Thyroid gland (tissue), 4 donors: ENCODE data around the gene PHTF1.

ENCODE experiments used
- CTCF ChIP-seq, 6 experiments: fragments of 200-600 bp in 3 of 6; fragments of 450-650 bp in 3 of 6; sonication (generic) in 3 of 6; IDR thresholded peaks; one replicate each; pipeline ENCODE4 v1.5.1; 2016 to 2019; ENCODE audit warnings: antibody characterized with exemption in 6 of 6, mild to moderate bottlenecking in 2 of 6, inconsistent platforms in 1 of 6, moderate library complexity in 1 of 6
- POLR2A ChIP-seq, 2 donors: fragments of 450-650 bp; IDR thresholded peaks; one replicate each; pipeline ENCODE4 v1.6.1; 2017; ENCODE audit warnings: antibody characterized with exemption in 2 of 2, mild to moderate bottlenecking in 2 of 2, moderate library complexity in 1 of 2

DNA sequence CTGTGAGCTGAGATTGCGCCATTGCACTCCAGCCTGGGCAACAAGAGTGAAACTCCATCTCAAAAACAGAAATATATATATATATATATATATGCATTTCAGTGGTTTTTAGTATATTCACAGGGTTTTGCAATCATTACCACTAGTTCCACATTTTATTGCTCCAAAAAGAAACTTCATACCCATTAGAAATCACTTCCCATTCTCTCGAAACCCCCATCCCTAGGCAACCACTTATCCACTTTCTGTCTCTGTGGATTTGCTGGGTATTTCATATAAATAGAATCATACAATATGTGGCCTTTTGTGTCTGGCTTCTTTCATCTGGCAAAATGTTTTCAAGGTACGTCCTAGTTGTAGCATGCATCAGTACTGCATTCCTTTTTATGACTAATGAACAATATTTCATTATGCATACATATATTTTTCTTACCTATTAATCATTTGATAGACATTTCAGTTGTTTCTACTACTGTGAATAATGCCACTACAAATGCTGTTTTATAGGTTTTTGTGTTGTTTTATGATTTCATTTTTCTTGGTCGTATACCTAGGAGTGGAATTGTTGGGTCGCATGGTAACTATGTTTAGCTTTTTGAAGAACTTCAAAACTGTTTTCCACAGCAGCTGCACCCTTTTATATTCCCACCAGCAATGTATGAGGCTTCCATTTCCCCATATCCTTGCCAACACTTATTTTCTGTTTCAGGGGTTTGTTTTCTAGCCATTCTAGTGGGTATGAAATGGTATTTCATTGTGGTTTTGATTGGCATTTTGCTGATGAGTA, 95.9 kb downstream of the PHTF1 start:
- TF ChIP-seq CTCF (IDR thresholded peaks at IDR 0.05) = no peak
- no peak for TF ChIP-seq POLR2A (IDR thresholded peaks at IDR 0.05)
